ENCODE results near the gene FERMT3. TPM values are rescaled to one million over a fixed set of nuclear protein-coding genes. Genes with fewer than 3 reads are reported as not detected.
"Not testable (repeated sequence)": the region's sequence is repeated elsewhere in the genome, so short reads cannot be mapped to it uniquely, and the experiment has no call there.

Gene FERMT3
- polyA plus RNA-seq (ENCODE audit: insufficient read length) = 4.1 TPM
- long read RNA-seq, donor 1, partial matches to known transcripts = 0 of 3 reads
- long read RNA-seq, donor 1, other reads (novel, unspliced or antisense) = 0 of 3 reads
- long read RNA-seq, donor 2 = 0 reads
- long read RNA-seq, donor 3, partial matches to known transcripts = 30 of 173 reads
- long read RNA-seq, donor 3, other reads (novel, unspliced or antisense) = 143 of 173 reads
- long read RNA-seq, donor 4 = 0 reads
- long read RNA-seq, donor 5 = 0 reads
- long read RNA-seq, donor 6, partial matches to known transcripts = 32 of 54 reads
- long read RNA-seq, donor 6, other reads (novel, unspliced or antisense) = 21 of 54 reads
- long read RNA-seq, donor 7 = 0 reads
- long read RNA-seq, donor 8 = 0 reads

GRCh38 chr11:64206457-64207255 lies at the start of gene FERMT3:
FERMT3 (plus strand) TSS chr11:64206721; CDS start chr11:64207365, 644 bp downstream.
- no peak for DNase-seq

- DNase-seq = no peak
Observed at GRCh38 chr11:64157631-64158394, 48.7 kb upstream of the FERMT3 start.

DNA sequence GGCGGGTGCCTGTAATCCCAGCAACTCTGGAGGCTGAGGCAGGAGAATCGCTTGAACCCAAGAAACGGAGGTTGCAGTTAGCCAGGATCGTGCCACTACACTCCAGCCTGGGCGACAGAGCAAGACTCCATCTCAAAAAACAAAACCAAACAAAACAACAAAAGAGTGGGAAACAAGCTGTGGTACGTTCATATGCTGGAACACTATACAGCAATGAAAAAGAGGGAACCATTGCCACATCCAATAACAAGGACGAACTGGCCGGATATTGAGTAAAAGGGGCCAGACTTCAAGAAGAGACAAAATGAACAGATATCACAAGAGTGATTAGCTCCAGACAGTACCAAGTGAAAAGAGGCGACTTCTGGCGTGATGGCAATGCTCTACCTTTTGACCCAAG lies 45.5 kb upstream of the FERMT3 start:
- DNase-seq = no peak

- DNase-seq = not testable (repeated sequence)
Observed at GRCh38 chr11:64162769-64163168, 43.8 kb upstream of the FERMT3 start.

GRCh38 chr11:64163951-64164350 lies 42.6 kb upstream of the FERMT3 start:
- no peak for DNase-seq

DNA sequence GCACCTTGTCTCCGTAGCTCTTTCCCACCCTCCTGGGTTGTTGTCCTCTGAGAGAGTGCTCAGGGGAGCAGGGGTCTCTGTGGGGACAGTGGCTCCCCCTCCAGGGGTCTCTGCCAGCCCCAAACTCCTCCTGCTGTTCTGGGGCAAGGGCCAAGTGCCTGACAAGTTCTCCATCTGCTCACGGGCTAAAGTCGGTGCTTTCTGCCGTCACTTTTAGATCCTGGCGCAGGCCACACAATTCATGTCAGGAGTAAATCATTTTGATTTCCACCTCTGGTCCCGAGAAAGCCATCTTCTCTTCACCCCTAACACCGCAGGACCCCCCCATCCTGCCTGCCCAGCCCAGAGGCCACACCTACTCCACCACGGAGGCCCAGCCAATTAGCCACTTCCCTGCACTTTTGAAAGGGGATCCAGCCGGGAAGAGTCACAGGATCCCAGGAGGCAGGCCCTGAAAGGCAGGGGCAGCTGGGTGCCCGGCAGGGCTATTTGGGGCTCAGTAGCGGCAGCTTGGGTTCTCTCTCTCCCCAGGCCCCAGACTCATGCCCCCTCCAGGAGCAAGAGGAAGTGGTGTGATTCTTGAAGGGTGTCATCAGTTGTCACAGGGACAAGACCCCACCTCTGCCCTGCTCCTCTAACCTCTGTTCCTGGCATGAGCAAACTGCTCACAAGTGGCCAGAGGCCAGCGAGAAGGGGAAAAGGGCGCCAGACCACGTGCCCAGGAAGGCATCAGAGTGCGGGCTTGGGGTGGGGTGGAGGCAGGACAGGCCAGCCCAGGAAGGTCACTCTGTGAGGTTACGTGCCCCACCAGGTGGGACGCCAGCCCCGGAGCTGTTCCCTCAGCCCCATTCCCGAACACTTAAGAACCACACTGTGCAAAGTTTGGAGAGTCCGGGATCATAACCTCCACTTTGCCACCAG lies 41.9 kb upstream of the FERMT3 start:
- DNase-seq = no peak

GRCh38 chr11:64165481-64165841 lies 41.1 kb upstream of the FERMT3 start:
- no peak for DNase-seq

DNA sequence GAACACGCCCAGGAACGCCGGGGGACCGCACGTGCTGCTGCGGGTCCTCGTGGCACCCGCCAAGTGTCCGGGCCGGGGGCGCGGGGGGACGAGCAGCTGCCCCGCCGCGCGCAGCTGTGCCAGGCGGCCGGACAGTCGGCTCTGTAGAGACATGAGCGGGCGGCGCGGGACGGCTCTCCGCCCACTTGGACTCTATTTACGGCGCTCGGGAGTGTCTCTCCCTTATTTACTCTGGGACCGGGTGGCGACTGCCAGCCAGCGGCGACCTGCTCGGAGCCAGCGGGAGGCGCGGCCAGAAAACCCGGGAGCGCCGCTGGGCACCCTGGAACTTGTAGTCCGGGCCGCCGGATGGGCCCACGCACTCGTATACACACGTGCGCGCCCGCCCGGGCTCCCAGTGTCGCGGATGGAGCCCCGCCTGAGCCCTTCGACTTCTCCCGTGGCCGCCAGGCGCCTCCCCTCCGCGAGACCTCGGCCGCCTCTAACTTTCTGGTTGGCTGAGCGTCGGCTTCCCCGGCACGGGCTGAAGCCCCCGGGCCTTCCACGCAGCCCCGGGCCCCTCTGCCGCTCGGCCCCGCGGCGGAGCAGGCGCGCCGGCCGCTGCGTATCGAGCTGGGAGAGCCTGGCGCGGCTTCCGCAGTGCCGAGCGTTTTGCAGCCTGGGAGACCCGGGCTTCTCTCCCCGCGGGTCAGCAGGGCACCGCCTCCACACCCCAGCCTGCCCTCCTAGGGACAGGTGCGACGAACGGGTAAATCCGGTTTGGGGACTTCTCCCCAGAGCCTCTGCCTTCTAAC lies 40.5 kb upstream of the FERMT3 start, which contains the start of gene MACROD1:
TSS of gene MACROD1 (minus strand) at position 272 of the 794 bp plus-strand sequence. CDS start at position 153, 119 bp downstream.
- no peak for DNase-seq

DNA sequence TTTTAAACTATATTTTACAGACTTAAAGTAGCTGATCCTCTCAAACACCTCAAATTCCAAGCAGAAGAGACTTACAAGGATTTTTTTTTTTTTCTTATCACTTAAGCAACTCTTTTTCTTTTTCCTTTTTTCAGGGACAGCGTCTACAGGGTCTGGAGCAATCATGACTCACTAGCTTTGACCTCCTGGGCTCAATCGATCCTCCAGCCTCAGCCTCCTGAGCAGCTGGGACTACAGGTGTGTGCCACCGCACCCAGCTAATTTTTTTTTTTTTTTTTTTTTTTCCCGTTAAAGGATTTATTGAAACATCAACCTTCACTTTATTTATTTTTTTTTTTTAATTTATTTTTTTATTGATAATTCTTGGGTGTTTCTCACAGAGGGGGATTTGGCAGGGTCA lies 36.1 kb upstream of the FERMT3 start:
- no peak for DNase-seq

DNA sequence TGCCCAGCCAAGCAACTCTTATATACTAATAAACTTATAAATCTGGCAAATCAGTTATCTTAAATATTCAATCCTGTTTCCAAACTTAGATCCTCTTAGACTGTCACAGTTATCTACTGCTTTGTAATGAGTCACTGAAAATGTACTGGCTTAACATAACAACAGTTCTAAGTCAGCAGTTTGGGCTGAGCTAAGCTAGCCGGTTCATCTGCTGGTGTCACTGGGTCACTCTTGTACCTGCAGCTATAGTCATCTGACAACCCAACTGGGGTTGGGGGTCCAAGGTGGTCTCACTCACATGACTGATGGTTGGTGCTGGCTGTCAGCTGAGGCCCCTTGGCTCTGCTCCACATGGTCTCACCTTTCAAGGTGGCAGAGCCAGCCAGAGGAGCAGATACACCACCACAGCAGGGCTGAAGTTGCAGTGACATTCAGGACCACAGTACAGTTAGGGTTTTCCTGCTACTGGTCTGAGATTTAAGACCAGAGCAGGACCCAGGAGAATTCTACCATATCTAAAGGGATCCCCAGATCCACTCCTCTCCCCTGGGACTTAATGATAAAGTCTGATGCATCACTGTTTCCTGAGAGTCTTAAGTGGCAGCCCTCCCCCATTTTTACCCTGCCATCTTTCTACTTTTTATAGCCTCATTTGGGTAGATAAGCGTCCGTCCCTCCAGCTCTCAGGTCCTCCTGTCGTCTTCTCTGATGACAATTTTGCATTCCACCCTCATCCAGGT lies 32.7 kb upstream of the FERMT3 start:
- DNase-seq = no peak

DNA sequence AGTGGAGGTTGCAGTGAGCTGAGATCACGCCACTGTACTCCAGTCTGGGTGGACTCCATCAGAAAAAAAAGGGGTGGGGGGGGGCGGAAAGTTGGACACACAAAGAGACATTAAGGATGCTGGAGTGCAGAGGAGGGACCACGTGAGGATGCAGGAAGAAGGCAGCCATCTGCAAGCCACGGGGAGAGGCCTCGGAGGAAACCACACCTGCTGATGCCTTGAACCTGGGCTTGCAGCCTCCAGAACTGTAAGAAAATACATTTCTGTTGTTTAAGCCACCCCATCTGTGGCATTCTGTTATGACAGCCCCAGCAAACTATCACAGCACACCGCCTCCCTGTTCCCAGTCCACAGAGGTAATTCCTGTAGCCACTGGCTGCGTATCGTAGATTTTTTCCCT lies 29.8 kb upstream of the FERMT3 start:
- no peak for DNase-seq

DNA sequence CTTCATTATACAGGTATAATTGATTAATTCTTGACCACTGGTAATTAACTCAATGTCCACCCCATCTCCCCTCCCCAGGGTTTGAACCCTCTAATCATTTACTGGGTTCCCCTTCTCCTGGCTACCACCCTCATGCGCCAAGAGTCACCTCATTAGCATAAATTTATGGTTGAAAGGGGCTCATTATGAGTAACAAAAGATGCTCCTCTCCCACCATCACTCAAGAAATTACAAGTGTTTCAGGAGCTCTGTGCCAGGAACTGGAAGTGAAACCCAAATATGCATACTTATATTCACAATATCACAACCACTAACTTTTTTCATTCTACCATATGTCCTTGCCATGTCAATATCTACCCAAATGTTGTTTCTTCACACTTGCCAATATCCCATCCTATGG lies 28.3 kb upstream of the FERMT3 start:
- DNase-seq = no peak

DNA sequence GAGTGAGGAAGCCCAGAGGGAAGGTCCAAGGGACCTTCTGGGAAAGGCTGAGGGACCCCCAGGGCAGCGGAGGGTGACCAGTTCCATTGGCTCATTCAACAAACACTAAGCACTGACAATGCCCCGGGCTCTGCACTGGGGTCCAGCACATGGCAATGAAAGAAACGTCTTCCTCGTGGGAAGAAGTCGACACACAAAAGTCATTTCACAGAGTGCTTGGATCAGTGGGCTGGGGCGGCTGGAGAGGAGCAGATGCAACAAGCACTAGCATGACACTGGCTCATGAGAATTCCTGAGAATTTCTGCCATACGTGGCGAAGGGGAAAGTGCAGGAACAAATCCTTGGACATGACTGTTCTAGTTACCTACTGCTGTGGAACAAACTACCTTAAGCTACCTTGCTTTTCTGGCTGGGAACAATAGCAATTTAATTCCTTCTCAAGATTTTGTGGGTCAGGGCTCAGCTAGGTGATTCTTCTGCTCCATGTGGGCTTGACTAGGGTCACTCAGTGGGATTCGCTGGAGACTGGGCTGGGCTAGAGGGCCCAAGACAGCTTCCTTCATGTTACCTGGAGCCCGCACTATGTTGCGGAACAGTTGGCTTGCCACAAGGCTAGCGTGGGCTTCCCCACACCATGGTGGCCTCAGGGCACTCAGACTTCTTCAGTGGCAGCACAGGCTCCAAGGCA lies 27.4 kb upstream of the FERMT3 start:
- DNase-seq = no peak

DNA sequence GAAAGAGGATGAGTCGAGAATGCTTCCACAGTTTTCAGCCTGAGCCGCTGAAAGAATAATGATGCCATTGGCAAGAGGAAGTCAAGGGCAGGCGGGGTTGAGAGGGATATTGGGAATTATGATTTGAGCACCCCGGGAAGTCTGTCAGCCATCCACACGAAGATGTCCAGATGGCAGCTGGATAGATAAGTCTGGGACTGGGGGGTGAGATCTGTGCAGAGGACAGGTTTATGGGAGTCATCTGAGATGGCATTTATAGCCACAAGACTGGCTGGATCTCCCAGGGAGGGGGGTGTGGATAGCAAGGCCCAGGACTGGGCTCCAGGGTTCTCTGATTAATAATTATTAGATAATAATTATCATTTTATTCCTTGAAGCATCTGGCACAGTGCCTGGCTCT lies 25.6 kb upstream of the FERMT3 start:
- DNase-seq = no peak

DNA sequence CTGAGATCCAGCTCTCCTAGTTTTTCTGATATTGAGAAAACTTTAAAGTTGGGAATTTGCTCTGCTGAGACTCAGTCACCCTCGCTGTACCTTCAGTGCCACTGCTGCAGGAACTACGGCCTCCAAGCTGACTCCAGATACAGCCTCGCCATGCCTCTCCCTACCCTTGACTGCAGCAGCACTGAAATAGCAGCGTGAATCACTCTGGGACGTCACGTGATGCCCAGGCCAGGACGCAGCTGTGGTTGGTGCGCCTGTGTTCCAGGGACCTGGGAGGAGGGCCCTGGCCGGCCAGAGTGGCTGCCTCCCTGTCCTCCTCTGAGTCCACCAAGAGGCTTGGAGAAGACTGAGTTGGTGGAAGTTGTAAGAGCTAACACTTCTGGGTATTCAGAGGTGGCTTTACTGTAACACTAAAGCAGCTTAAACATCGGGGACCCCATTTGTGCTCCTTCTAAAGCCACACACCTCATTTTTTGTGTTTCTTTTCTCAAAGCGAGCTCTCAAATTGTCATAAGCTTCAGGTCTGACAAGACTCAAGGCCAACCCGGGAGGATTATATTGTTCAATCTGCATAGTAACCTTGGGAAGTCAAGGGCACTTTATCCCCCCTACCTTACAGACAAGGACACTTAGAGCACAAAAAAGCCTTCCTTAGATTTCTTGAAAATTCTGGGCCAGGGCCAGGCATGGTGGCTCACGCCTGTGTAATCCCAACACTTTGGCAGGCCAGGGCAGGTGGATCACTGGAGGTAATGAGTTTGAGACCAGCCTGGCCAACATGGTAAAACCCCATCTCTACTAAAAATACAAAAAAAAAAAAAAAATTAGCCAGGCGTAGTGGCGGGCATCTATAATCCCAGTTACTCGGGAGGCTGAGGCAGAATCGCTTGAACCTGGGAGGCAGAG lies 24.8 kb upstream of the FERMT3 start:
- peak; percentile 82 for DNase-seq

DNA sequence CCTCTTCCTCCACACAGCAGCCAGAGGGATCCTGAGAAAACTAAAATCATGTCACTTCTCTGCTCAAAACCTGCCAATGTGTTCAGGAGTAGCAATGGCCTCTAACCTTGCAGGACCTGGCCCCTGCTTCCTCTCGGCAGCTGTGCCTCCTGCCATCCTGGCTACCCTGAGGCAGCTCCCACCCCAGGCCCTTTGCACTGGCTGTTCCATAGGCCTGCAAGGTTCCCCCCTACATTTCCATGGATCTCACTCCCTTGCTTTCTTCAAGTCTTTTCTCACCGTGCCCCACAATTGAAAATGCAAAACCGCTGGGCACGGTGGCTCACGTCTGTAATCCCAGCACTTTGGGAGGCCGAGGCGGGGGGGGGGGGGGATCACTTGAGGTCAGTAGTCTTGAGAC lies 22.6 kb upstream of the FERMT3 start:
- DNase-seq = no peak

GRCh38 chr11:64185175-64185692 lies 21.3 kb upstream of the FERMT3 start:
- no peak for DNase-seq
